GM18870 (cell line): ENCODE data around the gene RUFY1.

ENCODE experiments used
- ATAC-seq: cut with Tn5 transposase; IDR thresholded peaks from one replicate; pipeline ENCODE4 v1.9.1; 2021; ENCODE audit warnings: moderate library complexity; ENCODE audit not compliant: unreplicated experiment

Gene RUFY1

DNA sequence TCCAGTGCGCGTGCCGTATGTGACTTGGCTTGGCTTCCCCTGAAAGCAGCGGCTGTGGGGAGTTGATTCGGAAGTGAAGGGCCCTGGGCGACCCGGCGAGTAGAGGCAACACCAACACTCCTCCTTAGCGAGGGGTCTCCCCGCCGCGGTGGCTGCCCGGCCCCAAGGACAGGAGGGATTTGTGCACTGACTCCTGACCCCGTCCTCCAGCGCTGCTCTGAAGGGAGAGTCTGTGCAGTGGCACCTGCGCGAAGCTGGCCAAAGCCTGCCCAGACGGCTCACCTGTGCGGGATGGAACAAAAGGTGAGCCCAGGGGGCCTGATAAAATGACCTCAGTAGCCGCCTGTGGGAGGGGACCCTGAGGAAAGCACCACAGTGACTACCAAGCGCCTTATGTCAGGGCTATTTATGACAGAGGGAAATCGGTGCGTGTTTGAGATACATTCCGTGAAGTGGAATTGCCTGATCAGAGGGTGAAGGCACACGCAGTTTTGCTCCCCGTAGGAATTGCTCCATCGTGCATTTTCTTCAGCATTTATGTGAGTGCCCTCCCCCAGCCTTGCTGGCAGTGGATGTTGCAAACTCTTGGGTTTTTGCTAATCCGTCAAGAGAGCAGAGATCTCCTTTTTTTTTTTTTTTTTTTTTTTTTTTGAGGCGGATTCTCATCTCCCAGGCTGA lies 108.0 kb downstream of the RUFY1 start:
- peak; percentile 31 for ATAC-seq
